ENCODE results near the gene SRCIN1. TPM values are rescaled to one million over a fixed set of nuclear protein-coding genes. Genes with fewer than 3 reads are reported as not detected.

SRCIN1 gene
- total and polyA plus RNA-seq, 2 donors (not counting 1 experiment from before 2014, with no cell fraction given), result 0.44 to 1.1 TPM

DNA sequence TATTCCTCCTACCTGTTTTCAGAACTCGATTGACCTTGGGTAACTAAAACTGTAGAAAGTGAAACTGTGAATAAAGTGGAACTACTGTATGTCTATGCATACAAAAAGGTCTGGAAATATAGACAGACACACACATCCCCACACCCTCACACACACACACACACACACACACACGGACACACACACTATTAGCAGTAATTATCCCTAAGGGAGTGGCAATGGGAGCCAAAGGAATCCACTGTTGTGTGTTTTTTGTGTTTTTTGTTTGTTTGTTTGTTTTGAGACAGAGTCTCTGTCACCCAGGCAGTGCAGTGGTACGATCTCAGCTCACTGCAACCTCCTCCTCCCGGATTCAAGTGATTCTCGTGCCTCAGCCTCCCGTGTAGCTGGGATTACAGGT lies 26.6 kb upstream of the SRCIN1 start:
- Mint-ChIP-seq H3K4me3 (no peak overlapping the region), H3K27ac (no peak overlapping the region), H3K9me3 (ENCODE audit: insufficient read depth) (no peaks in the 10 kb centered on the region), H3K4me1 (no peaks in the 10 kb centered on the region), H3K27me3 (peaks cover 23% of the 10 kb centered on the region)
- Histone ChIP-seq H3K27me3 (replicated peaks in 1 of 4; ENCODE audit: control extremely low read depth in 1 of 4, control insufficient read depth in 3 of 4, insufficient read depth in 4 of 4, low read length in 3 of 4) (peaks cover 0 to 7% (median 0%) of the 10 kb centered on the region in 4 experiments), H3K79me2 (ENCODE audit: control insufficient read depth, insufficient read depth, low read length) (no peaks in the 10 kb centered on the region), H3K9me3 (ENCODE audit: control extremely low read depth in 1 of 3, control insufficient read depth in 2 of 3, insufficient read depth in 1 of 3, low read length in 2 of 3) (peaks cover 0 to 2% (median 0%) of the 10 kb centered on the region in 3 donors), H3K27ac (ENCODE audit: low read length in 2 of 2) (no peak overlapping the region), H3K4me3 (ENCODE audit: control extremely low read depth in 1 of 5, extremely low read depth in 1 of 5, insufficient read depth in 1 of 5, low read depth in 2 of 5, low read length in 4 of 5) (no peak overlapping the region), H2AFZ (ENCODE audit: insufficient read depth, low read depth, low read length, poor library complexity, severe bottlenecking) (no peak overlapping the region), H3K36me3 (replicated peaks in 1 of 2; ENCODE audit: control extremely low read depth in 1 of 2, control insufficient read depth in 1 of 2, extremely low read depth in 1 of 2, insufficient read depth in 2 of 2, low read length in 1 of 2) (no peaks in the 10 kb centered on the region), H3K4me1 (ENCODE audit: control insufficient read depth in 2 of 2, insufficient read depth in 2 of 2, low read length in 2 of 2) (no peaks in the 10 kb centered on the region), H3K4me2 (replicated peaks; ENCODE audit: low read depth, low read length, poor library complexity, severe bottlenecking) (no peak overlapping the region), H4K20me1 (ENCODE audit: control insufficient read depth, insufficient read depth, low read length, poor library complexity, severe bottlenecking) (no peaks in the 10 kb centered on the region), H3K9ac (ENCODE audit: low read length) (no peak overlapping the region)
- TF ChIP-seq, protein P1, sequence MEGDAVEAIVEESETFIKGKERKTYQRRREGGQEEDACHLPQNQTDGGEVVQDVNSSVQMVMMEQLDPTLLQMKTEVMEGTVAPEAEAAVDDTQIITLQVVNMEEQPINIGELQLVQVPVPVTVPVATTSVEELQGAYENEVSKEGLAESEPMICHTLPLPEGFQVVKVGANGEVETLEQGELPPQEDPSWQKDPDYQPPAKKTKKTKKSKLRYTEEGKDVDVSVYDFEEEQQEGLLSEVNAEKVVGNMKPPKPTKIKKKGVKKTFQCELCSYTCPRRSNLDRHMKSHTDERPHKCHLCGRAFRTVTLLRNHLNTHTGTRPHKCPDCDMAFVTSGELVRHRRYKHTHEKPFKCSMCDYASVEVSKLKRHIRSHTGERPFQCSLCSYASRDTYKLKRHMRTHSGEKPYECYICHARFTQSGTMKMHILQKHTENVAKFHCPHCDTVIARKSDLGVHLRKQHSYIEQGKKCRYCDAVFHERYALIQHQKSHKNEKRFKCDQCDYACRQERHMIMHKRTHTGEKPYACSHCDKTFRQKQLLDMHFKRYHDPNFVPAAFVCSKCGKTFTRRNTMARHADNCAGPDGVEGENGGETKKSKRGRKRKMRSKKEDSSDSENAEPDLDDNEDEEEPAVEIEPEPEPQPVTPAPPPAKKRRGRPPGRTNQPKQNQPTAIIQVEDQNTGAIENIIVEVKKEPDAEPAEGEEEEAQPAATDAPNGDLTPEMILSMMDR (IDR thresholded peaks at IDR 0.05), result no peak
- TF ChIP-seq EZH2 (IDR thresholded peaks at IDR 0.05; ENCODE audit: borderline replicate concordance, insufficient read depth, low read depth, low read length, poor library complexity, severe bottlenecking), result no peak
- ChIA-PET CTCF (no interaction called here), POLR2A (interaction anchor here (0.6 kb wide), 1 partner anchor 68 kb away, joined by 4 read pairs; no protein-coding TSS in a partner anchor)
- ATAC-seq (ENCODE audit: low read depth), result no peak
- intact Hi-C loops (cut with micrococcal nuclease), result no loop called here
- 82% methylated on average over 4 of the region's 6 CpGs for WGBS (ENCODE audit: insufficient coverage)
- DNase-seq, result no peak

DNA sequence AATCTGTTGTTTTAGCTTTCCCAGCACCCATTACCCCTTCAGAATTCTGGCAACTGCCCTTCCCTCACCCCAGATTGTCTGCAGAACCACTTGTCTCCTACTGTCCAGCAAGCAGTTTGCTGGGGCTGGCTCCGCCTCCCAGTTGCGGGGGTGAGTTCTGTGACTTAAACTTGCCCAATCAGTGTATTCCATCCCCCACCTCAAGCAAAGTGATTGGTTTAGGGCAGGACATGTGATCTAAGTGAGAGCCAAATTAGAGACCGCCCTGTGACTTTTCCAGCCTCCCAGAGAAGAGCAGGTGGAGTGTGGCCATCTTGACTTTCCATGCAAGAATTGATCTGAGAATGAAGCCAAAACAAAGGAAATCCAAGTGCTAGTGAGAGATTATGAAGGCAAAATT lies 22.7 kb upstream of the SRCIN1 start:
- WGBS (ENCODE audit: insufficient coverage), result 100% methylated on average over 1 of the region's 3 CpGs
- no peak overlapping the region for H3K9ac ChIP-seq (ENCODE audit: low read length)
- no peaks in the 10 kb centered on the region for H3K79me2 ChIP-seq (ENCODE audit: control insufficient read depth, insufficient read depth, low read length)
- no peak overlapping the region for H3K4me3 ChIP-seq (ENCODE audit: control extremely low read depth in 1 of 5, extremely low read depth in 1 of 5, insufficient read depth in 1 of 5, low read depth in 2 of 5, low read length in 4 of 5)
- no peaks in the 10 kb centered on the region for H3K4me1 ChIP-seq (ENCODE audit: control insufficient read depth in 2 of 2, insufficient read depth in 2 of 2, low read length in 2 of 2)
- no peaks in the 10 kb centered on the region for H4K20me1 ChIP-seq (ENCODE audit: control insufficient read depth, insufficient read depth, low read length, poor library complexity, severe bottlenecking)
- no peak overlapping the region for H3K4me2 ChIP-seq (replicated peaks; ENCODE audit: low read depth, low read length, poor library complexity, severe bottlenecking)
- ATAC-seq (ENCODE audit: low read depth), result no peak
- Mint-ChIP-seq H3K4me3 (no peak overlapping the region), H3K4me1 (peaks cover 4% of the 10 kb centered on the region), H3K9me3 (ENCODE audit: insufficient read depth) (peaks cover 2% of the 10 kb centered on the region), H3K27me3 (peaks cover 14% of the 10 kb centered on the region), H3K27ac (no peak overlapping the region)
- no peak for DNase-seq
- H3K36me3 ChIP-seq (replicated peaks in 1 of 2; ENCODE audit: control extremely low read depth in 1 of 2, control insufficient read depth in 1 of 2, extremely low read depth in 1 of 2, insufficient read depth in 2 of 2, low read length in 1 of 2), result no peaks in the 10 kb centered on the region
- peaks cover 0 to 2% (median 0%) of the 10 kb centered on the region in 4 experiments for H3K27me3 ChIP-seq (replicated peaks in 1 of 4; ENCODE audit: control extremely low read depth in 1 of 4, control insufficient read depth in 3 of 4, insufficient read depth in 4 of 4, low read length in 3 of 4)
- TF ChIP-seq, protein P1 (IDR thresholded peaks at IDR 0.05), result no peak
- no peak for TF ChIP-seq EZH2 (IDR thresholded peaks at IDR 0.05; ENCODE audit: borderline replicate concordance, insufficient read depth, low read depth, low read length, poor library complexity, severe bottlenecking)
- ChIA-PET POLR2A (no interaction called here), CTCF (no interaction called here)
- no peak overlapping the region for H2AFZ ChIP-seq (ENCODE audit: insufficient read depth, low read depth, low read length, poor library complexity, severe bottlenecking)
- no peak overlapping the region for H3K27ac ChIP-seq (ENCODE audit: low read length in 2 of 2)
- peaks cover 0 to 6% (median 0%) of the 10 kb centered on the region in 3 donors for H3K9me3 ChIP-seq (ENCODE audit: control extremely low read depth in 1 of 3, control insufficient read depth in 2 of 3, insufficient read depth in 1 of 3, low read length in 2 of 3)
- intact Hi-C loops (cut with micrococcal nuclease), result no loop called here

All from B cell (primary cell).